ENCODE results near the gene TMEM143.
"Not testable (repeated sequence)": the region's sequence is repeated elsewhere in the genome, so short reads cannot be mapped to it uniquely, and the experiment has no call there.

Gene TMEM143

GRCh38 chr19:48292798-48293197 is 70.9 kb downstream of the TMEM143 start:
- no peak for DNase-seq (ENCODE audit: low spot score)

GRCh38 chr19:48291489-48291815 is 72.3 kb downstream of the TMEM143 start:
- not testable (repeated sequence) for DNase-seq (ENCODE audit: low spot score)

GRCh38 chr19:48290771-48291488 is 72.8 kb downstream of the TMEM143 start:
- DNase-seq (ENCODE audit: low spot score) = peak; percentile 69

GRCh38 chr19:48290401-48290770 is 73.4 kb downstream of the TMEM143 start:
- no peak for DNase-seq (ENCODE audit: low spot score)

- no peak for DNase-seq (ENCODE audit: low spot score)
These were observed 76.0 kb downstream of the TMEM143 start for GRCh38 chr19:48287748-48288147.

GRCh38 chr19:48284896-48285295 is 78.8 kb downstream of the TMEM143 start:
- no peak for DNase-seq (ENCODE audit: low spot score)

GRCh38 chr19:48283908-48284307 is 79.8 kb downstream of the TMEM143 start:
- no peak for DNase-seq (ENCODE audit: low spot score)

All from Ammon's horn (tissue), 1 donor.